Nephron (organoid): Measurements from ENCODE around the gene FHAD1.

ENCODE experiments used
- H3K27ac Mint-ChIP-seq, 3 experiments: 2 replicates each; pipeline ENCODE4 v1.8.0; 2020; ENCODE audit warnings: mixed read lengths in 3 of 3, mild to moderate bottlenecking in 2 of 3, moderate library complexity in 1 of 3
- H3K27me3 Mint-ChIP-seq: 2 replicates; pipeline ENCODE4 v1.8.0; 2021; ENCODE audit warnings: low read depth, mild to moderate bottlenecking, moderate library complexity, mixed read lengths
- H3K36me3 Mint-ChIP-seq: 2 replicates; pipeline ENCODE4 v1.8.0; 2020; ENCODE audit warnings: low read depth, mixed read lengths
- H3K4me1 Mint-ChIP-seq: 2 replicates; pipeline ENCODE4 v1.8.0; 2020; ENCODE audit warnings: mixed read lengths
- H3K4me3 Mint-ChIP-seq, 3 experiments: 2 replicates each; pipeline ENCODE4 v1.8.0; 2020; ENCODE audit warnings: mild to moderate bottlenecking in 3 of 3, mixed read lengths in 3 of 3, moderate library complexity in 2 of 3
- H3K9me3 Mint-ChIP-seq: 2 replicates; pipeline ENCODE4 v1.8.0; 2020; ENCODE audit warnings: mixed read lengths
- CTCF ChIP-seq, 3 experiments: fragments of 200-600 bp; sonication (generic); IDR thresholded peaks; one replicate each; pipeline ENCODE4 v1.5.0; 2021; ENCODE audit warnings: antibody characterized with exemption in 3 of 3; ENCODE audit not compliant: unreplicated experiment in 3 of 3

FHAD1 gene

GRCh38 chr1:15245593-15246360 lies 1.2 kb upstream of the FHAD1 start:
- Mint-ChIP-seq H3K4me3 (peak overlapping the region; percentile 52 to 73 (median 57)), H3K4me1 (peaks cover 54% of the 10 kb centered on the region)
- no peak for TF ChIP-seq CTCF (IDR thresholded peaks at IDR 0.05; ENCODE audit: unreplicated experiment in 3 of 3)

GRCh38 chr1:15248216-15248615 lies 1.2 kb downstream of the FHAD1 start:
- Mint-ChIP-seq H3K4me3 (peak overlapping the region in 2 of 3 experiments; percentile 81 to 86), H3K36me3 (no peaks in the 10 kb centered on the region), H3K27ac (peak overlapping the region in 1 of 3 experiments; percentile 79), H3K4me1 (peaks cover 47% of the 10 kb centered on the region), H3K9me3 (no peaks in the 10 kb centered on the region), H3K27me3 (peaks cover 61% of the 10 kb centered on the region)
- no peak for TF ChIP-seq CTCF (IDR thresholded peaks at IDR 0.05; ENCODE audit: unreplicated experiment in 3 of 3)

More at GRCh38 chr1:15245593-15246360, 1.2 kb upstream of the FHAD1 start:
- Mint-ChIP-seq H3K36me3 (no peaks in the 10 kb centered on the region), H3K9me3 (no peaks in the 10 kb centered on the region), H3K27ac (peak overlapping the region; percentile 53 to 80 (median 74)), H3K27me3 (peaks cover 38% of the 10 kb centered on the region)

GRCh38 chr1:15249081-15249480 lies 2.1 kb downstream of the FHAD1 start:
- H3K9me3 Mint-ChIP-seq: no peaks in the 10 kb centered on the region
- H3K4me3 Mint-ChIP-seq: no peak overlapping the region
- H3K27ac Mint-ChIP-seq: no peak overlapping the region
- peaks cover 64% of the 10 kb centered on the region for H3K27me3 Mint-ChIP-seq
- H3K36me3 Mint-ChIP-seq: no peaks in the 10 kb centered on the region
- TF ChIP-seq CTCF (IDR thresholded peaks at IDR 0.05; ENCODE audit: unreplicated experiment in 3 of 3): no peak
- peaks cover 40% of the 10 kb centered on the region for H3K4me1 Mint-ChIP-seq

GRCh38 chr1:15251857-15252835 lies 5.1 kb downstream of the FHAD1 start:
- H3K9me3 Mint-ChIP-seq: no peaks in the 10 kb centered on the region
- no peak overlapping the region for H3K27ac Mint-ChIP-seq
- peaks cover 61% of the 10 kb centered on the region for H3K27me3 Mint-ChIP-seq
- peaks cover 24% of the 10 kb centered on the region for H3K4me1 Mint-ChIP-seq
- H3K36me3 Mint-ChIP-seq: no peaks in the 10 kb centered on the region
- H3K4me3 Mint-ChIP-seq: no peak overlapping the region
- no peak for TF ChIP-seq CTCF (IDR thresholded peaks at IDR 0.05; ENCODE audit: unreplicated experiment in 3 of 3)

GRCh38 chr1:15254559-15254958 lies 7.5 kb downstream of the FHAD1 start:
- TF ChIP-seq CTCF (IDR thresholded peaks at IDR 0.05; ENCODE audit: unreplicated experiment in 3 of 3): no peak
- H3K36me3 Mint-ChIP-seq: no peaks in the 10 kb centered on the region
- H3K4me1 Mint-ChIP-seq: peaks cover 11% of the 10 kb centered on the region
- H3K27ac Mint-ChIP-seq: no peak overlapping the region
- no peak overlapping the region for H3K4me3 Mint-ChIP-seq
- H3K9me3 Mint-ChIP-seq: no peaks in the 10 kb centered on the region
- H3K27me3 Mint-ChIP-seq: peaks cover 54% of the 10 kb centered on the region
